Calu3 (cell line): Measurements from ENCODE around the gene RRP12. TPM values are rescaled to one million over a fixed set of nuclear protein-coding genes. Genes with fewer than 3 reads are reported as not detected.

Experiments
- BruUV-seq: library from RNA; stranded (reverse); fragments of 400-500 nt; replicated peaks from 2 replicates; lab custom pipeline; 2021; lab: Mats Ljungman, UMichigan
- CTCF ChIA-PET: fragments of 300-600 bp; sonication (Branson Sonifier 250); formaldehyde crosslinking; loops from one replicate; lab custom pipeline; 2022; ENCODE audit warnings: antibody characterized with exemption; lab: Charles Lee
- DNase-seq: peaks from one replicate; pipeline ENCODE4 v3.0.0; 2022
- H3K27ac Mint-ChIP-seq: one replicate; pipeline ENCODE4 v1.8.0; 2022; ENCODE audit warnings: mixed read lengths; ENCODE audit not compliant: unreplicated experiment
- H3K27me3 Mint-ChIP-seq: one replicate; pipeline ENCODE4 v1.8.0; 2022; ENCODE audit warnings: mixed read lengths; ENCODE audit not compliant: unreplicated experiment
- H3K36me3 Mint-ChIP-seq: one replicate; pipeline ENCODE4 v1.8.0; 2022; ENCODE audit warnings: mild to moderate bottlenecking, moderate library complexity, mixed read lengths; ENCODE audit not compliant: insufficient read depth, unreplicated experiment
- H3K4me1 Mint-ChIP-seq: one replicate; pipeline ENCODE4 v1.8.0; 2022; ENCODE audit warnings: mild to moderate bottlenecking, low read depth, mixed read lengths; ENCODE audit not compliant: unreplicated experiment
- H3K4me3 Mint-ChIP-seq: one replicate; pipeline ENCODE4 v1.8.0; 2022; ENCODE audit warnings: mild to moderate bottlenecking, low read depth, moderate library complexity, mixed read lengths; ENCODE audit not compliant: unreplicated experiment
- H3K9me3 Mint-ChIP-seq: one replicate; pipeline ENCODE4 v1.8.0; 2022; ENCODE audit warnings: low read depth, mixed read lengths; ENCODE audit not compliant: unreplicated experiment
- intact Hi-C: fragments of 100-400 bp; cut with micrococcal nuclease; formaldehyde crosslinking; loops from one replicate; pipeline ENCODE4 v1.10.0; 2022; ENCODE audit not compliant: unreplicated experiment
- total RNA-seq: library from RNA; stranded (reverse); gene quantifications from 2 replicates; pipeline ENCODE4 v1.2.3, GENCODE V29; 2022
- TF ChIP-seq, protein P1 (sequence below): fragments of 200-600 bp; IDR thresholded peaks from one replicate; pipeline ENCODE4 v1.8.0; 2022; ENCODE audit warnings: antibody characterized with exemption; ENCODE audit not compliant: unreplicated experiment

The RRP12 gene
- total RNA-seq, 1 experiment from 2014 or later: 52.6 TPM

DNA sequence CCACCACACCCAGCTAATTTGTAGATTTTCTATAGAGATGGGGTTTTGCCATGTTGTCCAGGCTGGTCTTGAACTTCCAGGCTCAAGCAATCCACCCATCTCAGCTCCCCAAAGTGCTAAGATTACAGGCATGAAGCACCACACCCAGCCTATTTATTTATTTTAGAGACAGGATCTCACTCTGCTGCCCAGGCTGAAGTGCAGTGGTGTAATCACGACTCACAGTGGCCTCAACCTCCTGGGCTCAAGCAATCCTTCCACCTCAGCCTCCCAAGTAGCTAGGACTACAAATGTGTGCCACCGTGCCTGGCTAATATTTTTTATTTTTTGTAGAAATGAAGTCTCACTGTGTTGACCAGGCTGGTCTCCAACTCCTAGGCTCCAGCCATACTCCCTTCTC, 59.7 kb downstream of the RRP12 start:
- no peak for DNase-seq
- no peak overlapping the region for H3K27ac Mint-ChIP-seq
- CTCF ChIA-PET: no interaction called here
- no peaks in the 10 kb centered on the region for H3K27me3 Mint-ChIP-seq
- intact Hi-C loops: no loop called here
- no TSS peak for BruUV-seq
- TF ChIP-seq, protein P1, sequence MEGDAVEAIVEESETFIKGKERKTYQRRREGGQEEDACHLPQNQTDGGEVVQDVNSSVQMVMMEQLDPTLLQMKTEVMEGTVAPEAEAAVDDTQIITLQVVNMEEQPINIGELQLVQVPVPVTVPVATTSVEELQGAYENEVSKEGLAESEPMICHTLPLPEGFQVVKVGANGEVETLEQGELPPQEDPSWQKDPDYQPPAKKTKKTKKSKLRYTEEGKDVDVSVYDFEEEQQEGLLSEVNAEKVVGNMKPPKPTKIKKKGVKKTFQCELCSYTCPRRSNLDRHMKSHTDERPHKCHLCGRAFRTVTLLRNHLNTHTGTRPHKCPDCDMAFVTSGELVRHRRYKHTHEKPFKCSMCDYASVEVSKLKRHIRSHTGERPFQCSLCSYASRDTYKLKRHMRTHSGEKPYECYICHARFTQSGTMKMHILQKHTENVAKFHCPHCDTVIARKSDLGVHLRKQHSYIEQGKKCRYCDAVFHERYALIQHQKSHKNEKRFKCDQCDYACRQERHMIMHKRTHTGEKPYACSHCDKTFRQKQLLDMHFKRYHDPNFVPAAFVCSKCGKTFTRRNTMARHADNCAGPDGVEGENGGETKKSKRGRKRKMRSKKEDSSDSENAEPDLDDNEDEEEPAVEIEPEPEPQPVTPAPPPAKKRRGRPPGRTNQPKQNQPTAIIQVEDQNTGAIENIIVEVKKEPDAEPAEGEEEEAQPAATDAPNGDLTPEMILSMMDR: no peak
- H3K9me3 Mint-ChIP-seq: no peaks in the 10 kb centered on the region
- no peaks in the 10 kb centered on the region for H3K36me3 Mint-ChIP-seq
- H3K4me3 Mint-ChIP-seq: no peak overlapping the region
- no peaks in the 10 kb centered on the region for H3K4me1 Mint-ChIP-seq

DNA sequence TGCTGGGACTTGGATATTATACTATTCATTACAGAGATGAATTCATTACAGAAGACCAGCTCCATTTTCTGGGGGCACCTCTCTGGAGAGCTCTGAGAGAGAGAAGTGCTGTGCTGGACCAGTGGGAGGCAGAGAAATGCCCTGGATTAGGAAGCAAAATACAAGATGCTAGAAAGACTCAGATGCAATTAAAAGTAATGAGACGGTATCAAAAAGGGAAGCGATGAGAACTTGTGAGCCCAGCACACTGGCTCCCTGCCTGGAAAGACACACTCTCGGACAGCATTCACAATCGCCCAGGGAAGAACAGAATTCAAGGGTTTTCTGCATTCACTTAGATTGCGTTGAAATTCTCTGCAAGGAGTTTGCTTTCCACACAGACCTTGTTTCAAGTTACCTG, 63.1 kb downstream of the RRP12 start:
- no peaks in the 10 kb centered on the region for H3K9me3 Mint-ChIP-seq

GRCh38 chr10:97336942-97337831, 64.0 kb downstream of the RRP12 start:
- BruUV-seq: no TSS peak
- H3K4me3 Mint-ChIP-seq: no peak overlapping the region
- TF ChIP-seq, protein P1: no peak
- peaks cover 15% of the 10 kb centered on the region for H3K4me1 Mint-ChIP-seq
- CTCF ChIA-PET: no interaction called here
- intact Hi-C loops: no loop called here
- H3K27me3 Mint-ChIP-seq: no peaks in the 10 kb centered on the region
- peak overlapping the region; percentile 27 for H3K27ac Mint-ChIP-seq
- H3K9me3 Mint-ChIP-seq: no peaks in the 10 kb centered on the region
- H3K36me3 Mint-ChIP-seq: peaks cover 21% of the 10 kb centered on the region
- DNase-seq: peak; percentile 39

More for the DNA sequence above, 63.1 kb downstream of the RRP12 start:
- no peaks in the 10 kb centered on the region for H3K27me3 Mint-ChIP-seq
- no TSS peak for BruUV-seq
- TF ChIP-seq, protein P1: no peak
- H3K4me1 Mint-ChIP-seq: peaks cover 6% of the 10 kb centered on the region
- H3K27ac Mint-ChIP-seq: no peak overlapping the region
- intact Hi-C loops: no loop called here
- CTCF ChIA-PET: no interaction called here
- no peak for DNase-seq
- H3K36me3 Mint-ChIP-seq: peaks cover 15% of the 10 kb centered on the region
- no peak overlapping the region for H3K4me3 Mint-ChIP-seq

DNA sequence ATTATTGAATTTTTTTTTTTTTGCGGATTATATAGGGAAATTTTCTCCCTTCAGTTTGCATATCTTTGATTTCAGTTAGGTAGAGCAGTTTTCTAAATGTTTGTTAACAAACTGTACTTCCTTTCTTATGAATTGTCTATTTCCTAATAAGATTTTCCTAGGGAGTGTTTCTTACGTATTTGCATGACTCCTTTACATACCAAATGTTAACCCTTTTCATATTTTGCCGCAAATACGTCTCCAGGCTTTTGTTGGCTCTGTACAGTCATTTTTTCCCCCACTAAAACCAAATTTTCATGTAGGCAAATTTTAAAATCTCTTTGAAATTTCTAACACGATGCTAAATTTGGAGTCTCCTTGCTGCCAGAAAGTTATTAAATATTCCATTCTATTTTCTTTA, 64.7 kb downstream of the RRP12 start:
- TF ChIP-seq, protein P1: no peak
- no peak for DNase-seq
- Mint-ChIP-seq H3K9me3 (no peaks in the 10 kb centered on the region), H3K36me3 (peaks cover 21% of the 10 kb centered on the region), H3K4me3 (no peak overlapping the region), H3K27ac (peak overlapping the region; percentile 27), H3K4me1 (peaks cover 16% of the 10 kb centered on the region), H3K27me3 (no peaks in the 10 kb centered on the region)
- CTCF ChIA-PET: no interaction called here
- intact Hi-C loops: no loop called here
- no TSS peak for BruUV-seq
